GM19351 (cell line): Measurements from ENCODE around the gene OR52W1.
A peak's percentile ranks its signal among the peaks of the same experiment; 100 is the strongest.
"Not testable (repeated sequence)": the region's sequence is repeated elsewhere in the genome, so short reads cannot be mapped to it uniquely, and the experiment has no call there.

Experiments
- ATAC-seq: cut with Tn5 transposase; IDR thresholded peaks from one replicate; pipeline ENCODE4 v1.9.1; 2021; ENCODE audit warnings: mild to moderate bottlenecking, moderate library complexity; ENCODE audit not compliant: unreplicated experiment

OR52W1 gene

DNA sequence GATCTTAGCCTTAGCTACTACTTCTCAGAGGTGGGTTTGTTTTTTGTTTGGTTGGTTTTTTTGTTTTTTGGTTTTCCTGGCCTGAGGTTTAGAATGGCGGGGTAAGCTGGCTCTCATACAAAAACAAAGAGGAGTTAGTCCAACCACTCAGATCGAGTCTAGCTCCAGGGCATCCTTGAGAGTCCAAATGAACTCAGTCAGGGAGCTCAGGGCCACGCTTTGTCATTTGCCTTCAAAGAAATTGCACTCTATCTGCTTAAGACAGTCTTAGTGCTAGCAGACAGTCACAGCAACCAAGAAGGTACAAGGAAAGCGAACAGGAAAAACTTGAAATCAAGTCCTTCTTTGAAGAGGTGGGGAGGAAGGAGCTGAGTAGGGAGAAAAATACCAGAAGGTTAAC lies 17.5 kb downstream of the OR52W1 start:
- ATAC-seq, result no peak

- no peak for ATAC-seq
Observed at GRCh38 chr11:6217722-6218121, 18.7 kb downstream of the OR52W1 start.

DNA sequence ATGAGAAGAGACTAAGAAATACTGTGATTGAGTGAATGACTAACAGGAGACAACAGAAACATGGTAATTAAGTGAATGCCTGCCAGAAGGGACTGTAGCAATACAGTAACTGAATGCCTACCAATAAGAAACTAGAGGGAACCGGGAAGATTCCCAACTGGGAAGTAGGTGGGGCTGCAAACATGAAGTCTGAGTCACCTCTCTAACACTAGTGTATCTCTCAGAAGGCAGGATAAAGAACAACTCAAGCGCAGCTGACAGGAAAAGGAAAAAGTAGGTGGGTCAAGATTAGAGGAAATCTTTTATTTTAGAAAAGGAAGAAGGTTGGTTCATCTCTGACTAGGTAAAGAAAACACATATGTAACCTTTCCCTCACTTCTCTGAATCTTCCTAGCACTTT lies 20.3 kb downstream of the OR52W1 start:
- ATAC-seq, result no peak

- ATAC-seq, result no peak
Observed at GRCh38 chr11:6223854-6224253, 24.8 kb downstream of the OR52W1 start.

DNA sequence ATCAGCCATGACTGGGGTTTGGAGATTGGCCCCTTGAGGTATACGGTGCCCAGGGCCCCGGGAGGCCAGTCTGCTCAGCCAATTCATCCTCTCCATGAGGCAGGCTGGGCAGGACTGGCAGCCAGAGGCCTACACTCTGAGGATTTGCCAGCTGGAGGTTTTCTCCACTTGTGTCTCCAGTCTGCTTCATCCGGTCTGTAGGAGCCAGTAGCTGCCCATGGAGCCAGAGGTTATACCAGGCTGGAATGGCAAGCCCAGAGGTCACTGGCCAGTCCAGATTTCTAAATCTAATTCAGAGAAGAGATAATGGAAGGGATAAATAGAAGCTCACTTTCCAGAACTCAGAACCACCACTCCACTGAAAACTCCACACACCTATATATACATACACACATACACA lies 25.4 kb downstream of the OR52W1 start:
- no peak for ATAC-seq

- ATAC-seq, result no peak
Observed at GRCh38 chr11:6225024-6225423, 26.0 kb downstream of the OR52W1 start.

DNA sequence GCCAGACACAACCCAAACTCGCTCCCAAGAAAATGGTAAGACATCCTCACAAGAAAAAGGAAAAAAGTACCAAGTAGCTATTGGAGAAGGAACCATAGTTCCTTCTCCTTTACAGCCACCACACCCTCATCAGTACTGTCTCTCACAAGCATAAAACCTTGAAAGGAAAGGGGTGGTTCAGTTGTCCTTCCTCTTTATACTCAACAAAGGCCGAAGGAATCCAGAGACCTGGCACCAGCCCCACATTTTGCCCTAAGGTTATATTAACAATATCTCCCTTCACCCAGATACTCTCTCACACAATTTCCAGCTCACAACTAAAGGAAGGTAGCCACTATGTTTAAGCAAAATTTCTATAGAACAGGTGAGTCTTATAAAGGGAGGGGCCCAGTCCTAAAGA lies 26.9 kb downstream of the OR52W1 start:
- no peak for ATAC-seq

GRCh38 chr11:6228520-6228919 lies 29.5 kb downstream of the OR52W1 start:
- no peak for ATAC-seq

DNA sequence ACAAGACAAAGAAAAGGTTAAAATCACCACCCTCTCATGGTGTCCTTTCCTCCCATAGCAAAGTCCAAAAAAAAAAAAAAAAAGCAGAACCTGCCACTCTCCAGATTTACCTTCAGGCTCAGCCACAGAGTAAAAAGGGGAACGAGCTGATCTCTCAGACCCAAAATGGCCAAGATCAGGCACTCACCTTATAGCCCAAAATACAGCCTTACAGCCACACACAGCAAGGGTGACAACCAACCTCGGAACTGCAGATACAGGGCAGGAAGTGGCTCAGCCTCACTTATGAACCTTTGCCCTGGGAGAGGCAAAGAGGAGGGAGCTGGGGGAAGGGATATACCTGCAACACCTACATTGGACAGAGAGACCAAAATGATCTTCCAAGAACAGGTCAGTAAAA lies 30.9 kb downstream of the OR52W1 start:
- ATAC-seq, result no peak

DNA sequence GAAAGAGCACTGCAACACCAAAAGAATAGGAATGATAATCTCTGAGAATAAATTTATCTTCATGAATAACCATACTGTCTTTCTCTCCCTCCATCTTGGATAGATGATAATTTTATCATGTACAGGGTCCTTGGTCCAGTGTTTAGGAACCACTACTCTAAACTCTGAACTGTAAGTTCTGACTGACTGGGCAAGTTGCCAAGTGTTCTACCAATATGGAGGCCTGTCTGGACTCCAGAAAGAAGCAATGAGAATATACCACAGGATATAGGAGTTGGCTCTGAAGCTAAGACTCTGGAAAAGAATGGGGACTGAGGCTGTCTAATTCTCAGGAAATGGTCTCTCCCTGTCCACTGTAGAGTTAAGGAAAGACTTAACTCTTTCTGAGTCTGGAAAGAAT lies 33.9 kb downstream of the OR52W1 start:
- no peak for ATAC-seq

DNA sequence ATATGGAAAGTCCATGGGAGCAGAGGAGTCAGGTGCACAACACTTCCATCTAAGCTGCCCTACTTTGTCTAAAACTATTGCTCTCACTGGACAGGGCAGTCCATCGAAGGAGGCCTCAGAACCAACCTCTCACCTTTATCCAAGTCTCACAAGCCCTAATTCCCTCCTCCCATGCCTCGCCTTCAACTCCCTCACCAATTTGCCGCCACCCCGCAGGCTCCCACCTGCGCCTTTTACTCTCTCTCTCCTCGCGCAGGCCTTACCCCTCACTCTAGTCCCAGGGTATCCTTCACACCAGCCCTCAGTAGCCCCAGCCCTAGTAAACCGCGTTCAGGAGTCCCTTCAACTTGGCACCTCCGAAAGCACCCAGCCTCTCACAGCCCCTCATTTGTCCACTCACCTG lies 35.0 kb downstream of the OR52W1 start:
- ATAC-seq, result no peak

DNA sequence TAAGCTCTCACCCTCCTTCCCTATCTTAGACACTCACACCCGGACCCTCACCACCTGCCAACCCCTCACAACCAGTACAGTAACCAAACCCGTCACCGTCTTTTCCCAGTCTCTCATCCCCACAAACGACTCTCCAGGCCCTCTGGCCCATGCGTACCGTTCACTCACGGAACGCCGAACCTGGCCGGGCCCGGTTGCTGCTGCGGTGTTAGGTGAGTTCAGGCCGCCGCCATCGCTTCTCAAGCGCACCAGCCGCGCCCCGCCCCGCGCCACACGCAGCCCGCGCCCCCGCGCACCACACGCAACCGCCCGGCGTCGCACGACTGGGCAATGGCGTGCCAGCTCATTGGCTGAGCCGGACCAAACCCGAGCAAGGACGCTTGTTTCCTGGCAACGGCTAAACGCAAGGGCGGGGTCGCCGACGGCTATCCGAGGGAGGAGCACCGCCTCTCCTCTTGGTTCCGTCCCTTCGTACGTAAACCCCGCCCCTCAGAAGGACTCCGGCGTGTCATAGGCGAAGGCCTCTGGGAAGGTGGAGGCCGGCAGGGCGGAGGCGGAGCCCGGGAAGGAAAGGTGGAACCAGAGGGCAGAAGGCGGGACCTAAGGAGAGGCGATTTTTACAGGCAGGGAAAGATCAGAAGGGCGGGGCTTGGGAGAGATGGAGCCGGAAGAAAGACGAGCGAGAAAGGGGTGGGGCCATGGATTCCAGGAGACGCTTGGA lies 35.5 kb downstream of the OR52W1 start, which contains the start of gene FHIP1B:
Gene FHIP1B, minus strand, starts transcription at position 250 of the 721 bp plus-strand sequence. CDS start 10,120 bp downstream, outside the sequence.
- peak; percentile 89 for ATAC-seq

GRCh38 chr11:6237266-6237665 lies 38.2 kb downstream of the OR52W1 start:
- ATAC-seq, result no peak

DNA sequence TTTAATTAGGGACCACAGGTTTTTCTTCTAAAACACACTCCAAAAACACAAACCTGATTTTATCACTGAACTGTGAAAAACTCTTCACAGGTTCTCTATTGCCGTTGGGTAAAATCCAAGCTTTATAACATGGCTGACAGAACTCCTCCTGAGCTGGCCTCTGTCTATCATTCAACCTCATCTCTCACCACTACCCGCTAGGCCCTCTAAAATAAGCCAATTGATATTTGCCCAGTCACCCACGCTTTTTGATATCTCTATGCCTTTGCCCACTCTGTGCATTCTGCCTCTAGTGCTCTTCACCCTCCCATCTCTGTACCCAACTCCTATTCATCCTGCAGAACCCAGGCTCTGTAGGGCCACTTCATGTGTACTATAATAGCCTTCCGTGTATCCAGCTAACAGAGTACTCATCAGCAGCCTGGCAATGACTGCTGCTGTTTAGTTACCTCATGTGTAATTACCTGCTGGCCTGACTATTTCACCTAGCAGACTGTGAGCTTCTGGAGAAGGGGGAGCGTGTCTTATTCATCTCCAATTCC lies 38.8 kb downstream of the OR52W1 start:
- ATAC-seq, result no peak

DNA sequence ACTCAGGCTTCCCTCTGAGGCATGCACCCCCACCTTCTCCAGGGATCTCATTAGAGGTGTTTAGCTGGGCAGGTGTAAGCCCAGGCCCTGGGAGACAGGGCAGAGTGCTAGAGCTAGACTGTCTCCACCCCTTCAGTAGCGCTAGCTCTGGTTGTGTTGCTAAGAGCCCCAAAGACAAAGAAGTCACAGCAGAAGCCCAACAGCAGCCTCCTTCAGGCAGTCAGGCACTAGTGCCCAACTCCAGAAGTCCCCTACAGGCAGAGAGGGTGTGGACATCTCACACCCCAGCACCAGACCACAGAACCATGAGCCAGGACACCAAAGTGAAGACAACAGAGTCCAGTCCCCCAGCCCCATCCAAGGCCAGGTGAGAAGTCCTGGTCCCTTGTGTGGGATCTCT lies 39.9 kb downstream of the OR52W1 start, which contains the start of gene CNGA4:
Gene CNGA4, plus strand, starts transcription at position 188 of the 400 bp plus-strand sequence. Its CDS starts 118 bp downstream, at position 306.
- ATAC-seq, result no peak

- no peak for ATAC-seq
Observed at GRCh38 chr11:6240139-6240538, 41.1 kb downstream of the OR52W1 start.

DNA sequence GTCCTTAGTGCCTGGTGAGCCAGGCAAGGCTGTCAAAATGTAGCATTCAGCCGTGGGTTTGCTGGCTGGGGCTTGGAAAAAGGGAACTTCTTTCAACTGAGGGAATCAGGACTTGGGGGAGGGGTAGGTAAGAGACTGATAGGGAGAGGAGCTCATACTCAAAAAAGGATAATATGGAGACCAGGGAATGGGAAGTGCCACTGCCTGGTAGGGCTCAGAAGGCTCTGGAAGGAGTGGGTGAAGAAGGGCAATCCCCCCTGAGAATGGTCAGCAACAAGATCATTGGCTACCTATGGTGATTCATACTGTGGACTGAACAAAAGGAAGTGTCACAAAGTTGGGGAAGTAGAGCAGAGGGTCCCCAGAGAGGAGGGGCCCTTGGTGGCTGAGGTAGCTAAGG lies 41.8 kb downstream of the OR52W1 start:
- no peak for ATAC-seq

GRCh38 chr11:6241316-6241715 lies 42.3 kb downstream of the OR52W1 start:
- no peak for ATAC-seq

GRCh38 chr11:6245536-6245935 lies 46.5 kb downstream of the OR52W1 start:
- no peak for ATAC-seq

DNA sequence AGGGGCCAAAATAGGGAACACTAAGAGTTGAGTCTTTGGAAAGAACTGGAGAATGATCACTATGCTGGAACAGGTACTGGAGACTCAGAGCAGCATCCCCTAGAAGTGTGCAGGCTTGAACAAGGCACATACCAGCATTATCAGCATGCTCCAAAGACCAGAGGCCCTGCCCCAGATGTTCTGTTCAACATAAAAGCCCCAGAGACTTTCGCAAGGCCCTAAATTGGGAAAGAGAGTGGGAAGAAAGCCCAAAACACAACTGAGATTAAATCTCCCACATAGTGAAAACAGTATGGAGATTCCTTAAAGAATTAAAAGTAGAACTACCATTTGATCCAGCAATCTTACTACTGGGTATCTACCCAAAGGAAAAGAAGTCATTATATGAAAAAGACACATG lies 49.2 kb downstream of the OR52W1 start:
- ATAC-seq, result no peak

GRCh38 chr11:6248897-6249296 lies 49.9 kb downstream of the OR52W1 start:
- not testable (repeated sequence) for ATAC-seq
